Vagina (tissue), 2 donors: Measurements from ENCODE around the gene ABLIM1.
A peak's percentile ranks its signal among the peaks of the same experiment; 100 is the strongest.

Source experiments
- POLR2A ChIP-seq, 2 donors: fragments of 450-650 bp; IDR thresholded peaks; one replicate each; pipeline ENCODE4 v1.6.1; 2017; ENCODE audit warnings: antibody characterized with exemption in 2 of 2, mild to moderate bottlenecking in 2 of 2, moderate library complexity in 2 of 2
- POLR2AphosphoS5 ChIP-seq, 2 donors: sonication (generic); formaldehyde crosslinking; IDR thresholded peaks; one replicate each; pipeline ENCODE4 v1.9.0; 2017; ENCODE audit warnings: antibody characterized with exemption in 2 of 2, mild to moderate bottlenecking in 2 of 2, low read depth in 1 of 2; ENCODE audit not compliant: insufficient read depth in 1 of 2
- TF ChIP-seq, protein P1 (sequence below), 3 experiments: fragments of 450-650 bp in 2 of 3; fragments of 200-600 bp in 1 of 3; sonication (generic) in 1 of 3; IDR thresholded peaks; one replicate each; pipeline ENCODE4 v1.5.1; 2017 to 2019; ENCODE audit warnings: antibody characterized with exemption in 3 of 3, mild to moderate bottlenecking in 2 of 3, moderate library complexity in 2 of 3

DNA sequence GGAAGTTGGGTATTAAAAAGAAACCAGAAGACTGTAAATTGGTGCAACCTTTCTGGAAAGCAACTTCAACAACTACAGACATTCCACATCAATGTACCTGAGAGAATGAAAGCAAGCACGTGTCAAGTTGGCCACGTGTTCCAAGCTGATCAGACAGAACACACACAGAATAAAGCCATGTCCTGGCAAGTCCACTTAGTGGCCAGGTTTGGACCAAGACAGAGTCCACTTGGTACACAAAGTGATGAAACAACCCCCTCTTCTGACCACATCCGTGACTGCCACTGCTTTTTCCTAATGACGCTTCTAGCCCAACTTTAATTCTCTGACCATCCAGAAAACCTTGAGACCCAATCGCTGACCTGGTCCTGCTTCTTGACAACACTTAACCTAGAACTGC lies 109.4 kb downstream of the ABLIM1 start:
- TF ChIP-seq POLR2A (IDR thresholded peaks at IDR 0.05) (no peak), POLR2AphosphoS5 (IDR thresholded peaks at IDR 0.05; ENCODE audit: insufficient read depth in 1 of 2, low read depth in 1 of 2) (no peak)
- TF ChIP-seq, protein P1, sequence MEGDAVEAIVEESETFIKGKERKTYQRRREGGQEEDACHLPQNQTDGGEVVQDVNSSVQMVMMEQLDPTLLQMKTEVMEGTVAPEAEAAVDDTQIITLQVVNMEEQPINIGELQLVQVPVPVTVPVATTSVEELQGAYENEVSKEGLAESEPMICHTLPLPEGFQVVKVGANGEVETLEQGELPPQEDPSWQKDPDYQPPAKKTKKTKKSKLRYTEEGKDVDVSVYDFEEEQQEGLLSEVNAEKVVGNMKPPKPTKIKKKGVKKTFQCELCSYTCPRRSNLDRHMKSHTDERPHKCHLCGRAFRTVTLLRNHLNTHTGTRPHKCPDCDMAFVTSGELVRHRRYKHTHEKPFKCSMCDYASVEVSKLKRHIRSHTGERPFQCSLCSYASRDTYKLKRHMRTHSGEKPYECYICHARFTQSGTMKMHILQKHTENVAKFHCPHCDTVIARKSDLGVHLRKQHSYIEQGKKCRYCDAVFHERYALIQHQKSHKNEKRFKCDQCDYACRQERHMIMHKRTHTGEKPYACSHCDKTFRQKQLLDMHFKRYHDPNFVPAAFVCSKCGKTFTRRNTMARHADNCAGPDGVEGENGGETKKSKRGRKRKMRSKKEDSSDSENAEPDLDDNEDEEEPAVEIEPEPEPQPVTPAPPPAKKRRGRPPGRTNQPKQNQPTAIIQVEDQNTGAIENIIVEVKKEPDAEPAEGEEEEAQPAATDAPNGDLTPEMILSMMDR (IDR thresholded peaks at IDR 0.05): peak in 2 of 3 experiments; percentile 32 to 44
